ENCODE results near the gene METTL18.
"Not testable (repeated sequence)": the region's sequence is repeated elsewhere in the genome, so short reads cannot be mapped to it uniquely, and the experiment has no call there.

The METTL18 gene

GRCh38 chr1:169829671-169830070 lies 35.0 kb upstream of the METTL18 start:
- no peak for DNase-seq (ENCODE audit: low read depth)
- no peak for TF ChIP-seq CTCF (conservative IDR thresholded peaks at IDR 0.05; ENCODE audit: low read depth, low read length)
- H3K4me3 ChIP-seq (ENCODE audit: low read length), result no peak overlapping the region

- no peak for TF ChIP-seq CTCF (conservative IDR thresholded peaks at IDR 0.05; ENCODE audit: low read depth, low read length)
- DNase-seq (ENCODE audit: low read depth), result no peak
- H3K4me3 ChIP-seq (ENCODE audit: low read length), result no peak overlapping the region
Measured at GRCh38 chr1:169824153-169824552, 29.4 kb upstream of the METTL18 start.

GRCh38 chr1:169821500-169821899 lies 26.8 kb upstream of the METTL18 start:
- DNase-seq (ENCODE audit: low read depth), result no peak
- H3K4me3 ChIP-seq (ENCODE audit: low read length), result no peak overlapping the region
- no peak for TF ChIP-seq CTCF (conservative IDR thresholded peaks at IDR 0.05; ENCODE audit: low read depth, low read length)

GRCh38 chr1:169816617-169817016 lies 21.9 kb upstream of the METTL18 start:
- DNase-seq (ENCODE audit: low read depth), result no peak
- no peak for TF ChIP-seq CTCF (conservative IDR thresholded peaks at IDR 0.05; ENCODE audit: low read depth, low read length)
- H3K4me3 ChIP-seq (ENCODE audit: low read length), result no peak overlapping the region

- no peak overlapping the region for H3K4me3 ChIP-seq (ENCODE audit: low read length)
- TF ChIP-seq CTCF (conservative IDR thresholded peaks at IDR 0.05; ENCODE audit: low read depth, low read length), result no peak
- DNase-seq (ENCODE audit: low read depth), result no peak
Measured at GRCh38 chr1:169814265-169814664, 19.6 kb upstream of the METTL18 start.

GRCh38 chr1:169812131-169812530 lies 17.4 kb upstream of the METTL18 start:
- no peak for TF ChIP-seq CTCF (conservative IDR thresholded peaks at IDR 0.05; ENCODE audit: low read depth, low read length)
- DNase-seq (ENCODE audit: low read depth), result no peak
- H3K4me3 ChIP-seq (ENCODE audit: low read length), result no peak overlapping the region

GRCh38 chr1:169811418-169812035 lies 16.8 kb upstream of the METTL18 start:
- H3K4me3 ChIP-seq (ENCODE audit: low read length); DNase-seq (ENCODE audit: low read depth): not testable (repeated sequence)

Data from retinal pigment epithelial cell (primary cell).